CD4-positive, alpha-beta T cell treated with Interleukin-1 beta for 1 hour (primary cell): Measurements from ENCODE around the gene KCNK5.

Source experiments
- DNase-seq, 2 donors: peaks; one replicate each; pipeline ENCODE4 v3.0.0-alpha.2; 2020 to 2022

Gene KCNK5

GRCh38 chr6:39240155-39240757 lies 11.0 kb upstream of the KCNK5 start:
- DNase-seq = no peak

GRCh38 chr6:39239527-39240154 lies 10.4 kb upstream of the KCNK5 start:
- no peak for DNase-seq

DNA sequence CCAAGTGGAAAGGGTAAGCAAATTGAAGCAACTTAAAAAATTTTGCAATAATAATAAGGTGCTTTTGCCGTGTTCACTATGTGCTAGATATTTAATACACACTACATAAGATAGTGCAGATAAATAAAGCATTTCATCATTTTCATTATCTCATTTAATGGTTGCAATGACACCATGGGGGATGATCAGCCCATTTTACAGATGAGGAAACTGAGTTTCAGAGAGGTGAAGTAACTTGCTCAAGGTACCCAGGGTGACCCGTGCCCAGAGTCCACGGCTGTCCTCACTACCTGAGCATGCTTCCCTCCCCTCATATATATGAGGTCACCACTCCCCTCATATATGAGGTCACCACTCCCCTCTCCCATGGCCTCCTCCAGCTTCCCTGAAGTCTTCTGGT lies 7.5 kb upstream of the KCNK5 start:
- DNase-seq = no peak

GRCh38 chr6:39233333-39233732 lies 4.1 kb upstream of the KCNK5 start:
- no peak for DNase-seq

DNA sequence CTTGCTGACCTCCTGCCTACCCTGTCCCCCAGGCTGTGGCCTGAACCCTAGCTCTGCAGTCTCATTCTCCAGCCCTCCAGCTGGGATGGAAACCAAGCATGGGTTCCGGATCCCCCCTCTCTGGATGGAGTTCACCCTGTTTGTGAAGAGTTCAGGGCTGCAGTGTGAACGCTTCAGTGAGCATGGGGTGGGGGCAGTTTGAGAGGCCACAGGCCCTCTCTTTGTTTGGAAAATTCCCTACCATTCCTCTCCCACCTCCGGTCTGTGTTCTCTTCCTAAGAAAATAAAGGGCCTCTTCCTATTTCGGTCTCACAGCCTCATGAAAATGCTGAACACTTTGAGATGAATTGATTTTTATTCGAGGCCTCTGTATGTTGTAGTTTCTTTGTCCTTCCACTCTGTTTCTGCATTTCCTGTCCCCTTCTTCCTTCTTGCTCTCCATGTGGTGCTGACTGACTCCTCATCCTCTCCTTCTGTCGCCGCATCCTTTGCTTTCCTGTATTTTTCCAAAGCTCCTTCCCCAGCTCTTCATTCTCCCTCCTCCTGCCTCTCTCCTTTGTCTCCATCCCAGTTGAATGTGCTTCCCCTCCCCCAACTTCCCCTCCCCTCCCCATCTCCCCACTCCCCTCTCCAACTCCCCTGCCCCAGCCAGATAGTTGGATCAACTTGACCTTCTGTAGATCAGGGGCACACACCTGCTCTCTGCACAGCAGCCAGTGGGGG lies 2.4 kb upstream of the KCNK5 start:
- DNase-seq = no peak

GRCh38 chr6:39230654-39231035 lies 1.4 kb upstream of the KCNK5 start:
- no peak for DNase-seq

DNA sequence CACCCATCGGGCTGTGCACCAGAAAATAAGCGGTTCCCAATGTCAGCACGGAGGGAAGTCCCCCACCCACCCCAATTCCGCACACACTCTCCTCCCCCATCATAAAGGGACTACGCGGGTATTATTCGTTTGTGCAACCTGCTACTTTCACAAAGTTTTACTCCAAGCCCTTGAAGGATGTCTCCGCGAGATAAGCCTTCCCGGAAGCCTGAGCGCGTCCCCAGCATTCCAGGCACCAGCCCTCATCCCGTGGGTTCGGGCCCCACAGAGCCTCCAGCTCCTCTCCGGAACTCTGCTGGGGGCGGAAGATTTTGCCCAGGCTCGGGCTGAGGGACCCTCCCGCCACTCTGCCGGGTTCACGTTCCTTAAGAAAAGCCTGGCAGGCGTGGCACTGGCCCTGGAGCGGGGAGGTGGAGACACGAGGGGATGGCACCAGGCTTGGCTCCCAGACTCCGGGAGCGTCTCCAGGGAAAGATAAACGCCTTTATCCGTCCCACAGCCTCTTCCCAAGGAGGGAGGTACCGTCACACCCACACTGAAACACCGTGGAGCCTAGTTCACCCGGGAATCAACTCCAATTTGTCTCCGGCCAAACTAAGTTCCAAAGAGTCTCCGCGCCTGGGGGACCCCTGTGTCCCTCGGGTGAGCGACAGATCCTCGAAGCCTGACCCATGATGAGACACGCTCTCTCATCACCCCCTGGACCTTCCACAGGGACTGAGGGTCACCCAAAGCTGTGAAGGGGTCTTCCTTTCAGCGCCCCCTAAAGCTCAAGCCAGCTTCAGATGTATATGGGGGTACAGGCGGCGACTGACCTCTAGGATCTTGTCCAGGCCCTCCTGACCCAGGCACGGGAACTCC lies 934 bp downstream of the KCNK5 start:
- DNase-seq = peak in 1 of 2 donors; percentile 23

GRCh38 chr6:39227476-39227875 lies 1.8 kb downstream of the KCNK5 start:
- DNase-seq = no peak

DNA sequence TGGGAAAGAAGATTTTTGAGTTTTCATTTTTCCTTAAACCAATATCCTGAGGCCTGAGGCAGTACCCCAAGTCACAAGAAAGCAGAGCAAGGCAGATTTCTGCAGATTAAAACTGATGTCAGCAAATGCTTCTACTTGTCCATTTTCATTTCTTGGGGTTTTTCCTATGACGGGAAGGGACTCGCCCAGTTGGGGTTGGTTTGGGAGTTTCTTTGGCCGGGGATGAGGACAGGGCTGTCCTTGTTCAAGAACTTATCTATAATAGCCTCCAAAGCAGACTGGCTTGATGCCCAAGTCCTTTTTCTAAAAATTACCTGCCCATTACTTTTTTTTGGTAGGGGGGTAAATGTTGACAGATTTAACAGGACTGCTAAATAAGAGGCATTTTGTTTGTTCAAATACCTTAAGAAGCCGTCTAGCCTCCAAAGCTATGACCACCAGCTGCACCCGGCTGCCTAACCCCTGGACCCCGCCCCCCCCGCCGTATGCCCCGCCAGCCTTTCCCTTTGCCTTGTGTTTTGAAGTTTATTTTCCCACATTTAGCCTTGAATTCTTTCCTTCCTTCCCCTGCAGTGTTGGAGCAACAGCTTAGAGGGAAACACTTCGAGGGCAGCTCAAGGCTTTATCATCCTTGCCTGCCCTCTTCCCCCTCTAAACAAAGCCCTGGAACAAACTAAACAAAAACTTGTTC lies 2.5 kb downstream of the KCNK5 start:
- no peak for DNase-seq

DNA sequence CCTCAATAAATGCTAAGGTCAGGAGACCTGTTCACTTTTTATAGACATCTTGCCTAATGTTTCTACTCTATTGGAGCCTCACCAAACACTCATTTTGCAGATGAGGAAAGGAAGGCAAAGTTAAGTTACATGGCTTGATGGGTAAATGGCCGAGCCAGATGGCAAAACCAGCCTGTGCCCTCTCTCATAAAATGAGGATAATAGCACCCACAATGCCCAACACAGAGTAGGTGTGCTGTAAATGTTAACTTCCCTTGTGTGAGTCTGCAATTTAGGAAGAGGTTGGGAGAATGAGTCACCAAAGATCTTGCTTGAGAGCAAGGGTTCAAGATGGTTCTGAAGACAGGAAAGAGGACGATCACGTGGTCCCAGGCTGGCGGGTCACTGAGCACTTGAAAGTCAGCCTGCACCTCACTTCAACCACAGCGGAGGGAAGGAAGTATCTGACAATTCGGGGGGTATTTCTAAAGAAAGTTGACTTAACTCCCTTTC lies 3.3 kb downstream of the KCNK5 start:
- DNase-seq = peak; percentile 44 to 58

DNA sequence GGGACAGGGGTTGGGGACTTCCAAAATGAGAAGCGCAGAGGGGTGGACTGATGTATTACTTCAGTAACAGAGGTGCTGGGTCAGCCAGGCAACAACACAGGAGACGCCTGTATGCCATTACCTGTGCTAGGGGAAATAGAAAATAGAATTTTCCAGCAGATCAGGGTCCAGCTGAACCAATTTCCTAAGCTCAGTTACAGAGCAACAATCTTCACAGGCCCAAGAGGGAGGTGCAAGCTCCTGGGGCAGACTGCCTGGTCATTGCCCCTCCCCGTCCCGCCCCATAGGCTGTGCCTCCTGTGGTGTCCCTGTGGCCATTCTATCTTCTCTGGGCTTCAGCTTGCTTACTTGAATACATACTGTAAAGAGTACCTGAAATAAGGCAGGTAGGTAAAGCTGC lies 3.7 kb downstream of the KCNK5 start:
- DNase-seq = no peak

- DNase-seq = no peak
These were observed 4.6 kb downstream of the KCNK5 start for GRCh38 chr6:39224523-39225182.

- no peak for DNase-seq
These were observed 5.3 kb downstream of the KCNK5 start for GRCh38 chr6:39224011-39224410.

GRCh38 chr6:39223555-39223954 lies 5.7 kb downstream of the KCNK5 start:
- DNase-seq = no peak

GRCh38 chr6:39223061-39223460 lies 6.2 kb downstream of the KCNK5 start:
- DNase-seq = no peak

DNA sequence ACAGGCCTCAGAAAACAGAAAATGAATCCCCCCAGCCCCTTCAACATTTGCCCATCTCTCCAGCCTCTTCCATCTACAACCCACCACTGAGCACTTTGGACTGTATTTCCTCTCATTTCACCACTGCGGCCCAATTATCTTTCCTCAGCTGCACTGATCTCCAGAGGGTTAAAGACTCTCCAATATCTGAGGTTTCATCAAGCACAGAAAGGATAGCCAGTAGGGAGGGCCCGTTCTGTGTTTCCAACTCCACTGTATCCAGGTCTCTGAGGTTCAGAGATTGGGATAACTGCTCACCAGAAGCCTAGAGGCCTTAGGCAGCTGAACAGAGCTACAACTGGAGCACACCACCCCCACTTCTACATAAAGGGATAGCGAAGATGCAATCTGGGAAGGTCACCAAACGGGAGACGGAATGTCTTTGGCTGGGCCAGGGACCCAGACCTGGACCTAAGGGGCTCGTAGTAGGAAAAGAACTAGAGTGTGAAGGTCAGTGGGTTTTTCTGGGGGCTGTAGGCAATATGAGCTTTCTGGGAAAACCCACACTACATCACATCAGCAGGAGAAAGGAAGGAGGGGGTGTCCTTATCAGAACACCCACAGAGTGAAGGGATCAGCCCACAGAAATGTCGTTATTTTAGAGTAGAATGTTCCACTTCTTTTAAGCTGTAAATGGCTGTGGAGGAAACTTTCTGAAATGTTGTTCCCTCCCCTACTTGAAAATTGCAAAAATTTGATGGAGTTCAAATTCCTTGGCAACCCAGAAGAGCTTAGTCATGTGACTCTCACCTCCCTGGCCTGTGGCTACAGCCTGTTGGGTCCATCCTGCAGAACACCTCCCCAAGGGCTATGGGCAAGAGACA lies 7.3 kb downstream of the KCNK5 start:
- DNase-seq = no peak

GRCh38 chr6:39221115-39221514 lies 8.2 kb downstream of the KCNK5 start:
- DNase-seq = no peak

DNA sequence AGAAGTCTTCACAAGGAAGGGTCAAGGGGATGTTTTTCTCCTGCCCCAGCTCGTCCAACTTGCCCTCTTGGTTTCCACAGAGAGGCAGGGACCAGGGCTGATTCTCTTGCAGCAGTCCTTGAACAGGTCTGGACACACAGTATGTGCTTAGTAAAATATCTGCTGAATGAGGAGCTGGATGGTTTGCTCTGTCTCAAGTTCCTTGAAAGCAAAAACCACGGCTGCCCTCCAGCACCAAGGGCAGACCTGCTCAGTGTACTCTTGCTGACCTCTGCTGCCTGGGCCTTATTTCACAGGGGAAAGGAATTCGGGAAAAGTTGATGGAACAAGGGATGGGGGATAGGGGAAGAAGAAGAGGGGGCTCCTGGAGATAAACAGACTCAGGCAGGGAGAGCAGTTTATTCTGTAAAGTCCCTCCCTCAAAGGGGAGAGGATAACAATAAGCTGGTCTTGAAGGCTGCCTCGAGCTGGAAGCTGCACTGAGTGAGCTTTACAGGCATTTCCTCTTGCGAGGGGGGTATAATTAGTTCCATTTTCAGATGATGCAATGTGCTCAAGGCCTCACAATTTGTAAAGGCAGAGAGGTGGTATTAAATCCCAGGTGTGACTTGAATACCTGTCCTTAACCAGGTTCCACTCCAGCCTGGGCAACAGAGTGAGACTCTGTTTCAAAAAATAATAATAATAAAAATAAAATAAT lies 10.3 kb downstream of the KCNK5 start:
- no peak for DNase-seq

DNA sequence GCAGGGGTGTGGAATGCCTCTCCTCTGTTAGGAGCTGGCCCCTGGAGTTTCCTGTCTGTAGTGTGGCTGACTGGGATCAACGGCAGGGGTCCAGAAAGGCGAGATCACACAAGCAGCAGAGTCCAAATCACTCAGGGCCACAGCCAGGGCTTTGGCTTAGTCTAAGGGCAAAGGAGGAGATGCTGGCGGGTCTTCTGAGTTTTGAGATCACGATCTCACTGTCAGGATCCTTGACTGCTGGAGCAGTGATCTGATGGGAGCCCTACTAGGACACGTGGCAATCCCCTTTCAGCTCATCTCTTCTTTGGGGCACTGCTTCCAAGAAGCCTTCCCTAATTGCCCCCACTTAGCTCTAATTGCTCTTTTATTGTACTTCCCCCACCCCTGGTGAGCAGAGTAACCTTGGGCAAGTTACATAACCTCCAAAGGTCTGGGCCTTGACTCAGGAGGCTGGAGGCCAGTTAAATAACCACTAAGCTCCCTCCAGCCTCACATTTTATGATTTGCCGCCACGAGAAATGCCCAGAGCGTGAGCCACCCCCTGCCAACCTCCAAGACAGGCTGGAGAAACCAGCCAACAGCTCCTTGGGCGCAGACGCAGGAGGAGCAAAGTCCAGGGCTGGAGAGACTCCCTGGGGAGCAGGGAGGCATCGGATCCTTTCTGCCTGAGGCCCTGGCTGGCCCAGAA lies 12.0 kb downstream of the KCNK5 start:
- DNase-seq = no peak

DNA sequence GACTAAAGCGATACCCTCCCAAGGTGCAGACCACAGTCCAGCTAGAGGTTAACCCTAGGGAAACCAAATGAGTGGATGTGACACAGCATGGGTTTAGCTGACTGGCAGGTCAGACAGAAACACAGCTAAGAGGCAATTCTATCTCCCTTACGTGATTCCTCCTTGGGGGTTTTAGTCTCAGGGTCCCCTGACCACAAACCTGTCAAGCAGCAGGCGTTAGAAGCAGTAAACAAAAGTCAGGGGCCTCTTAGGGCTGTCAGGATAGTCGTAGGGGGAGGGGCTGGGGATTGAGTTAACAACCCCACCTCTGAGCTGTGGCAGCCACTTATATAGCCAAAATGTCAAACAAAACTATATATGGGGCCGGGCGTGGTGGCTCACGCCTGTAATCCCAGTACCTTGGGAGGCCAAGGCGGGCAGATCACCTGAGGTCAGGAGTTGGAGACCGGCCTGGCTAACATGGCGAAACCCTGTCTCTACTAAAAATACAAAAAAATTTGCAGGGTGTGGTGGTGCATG lies 13.6 kb downstream of the KCNK5 start:
- no peak for DNase-seq
